HepG2 (cell line): ENCODE data around the gene ADGRD1.

Experiments used
- MAFF ChIP-seq: IDR thresholded peaks from 2 replicates; pipeline ENCODE4 v1.6.1; 2011; ENCODE audit warnings: low read depth, low read length, improper control_type of control experiment
- NONO ChIP-seq, 2 experiments: fragments of 450-650 bp in 1 of 2; sonication (generic) in 1 of 2; formaldehyde crosslinking in 1 of 2; IDR thresholded peaks in 1 of 2; conservative IDR thresholded peaks in 1 of 2; 2 replicates each; pipeline versions ENCODE4 v1.6.1 to v1.8.0; 2017 to 2022; ENCODE audit warnings: mild to moderate bottlenecking in 1 of 2, missing genetic modification reagents in 1 of 2, moderate library complexity in 1 of 2
- ZNF614 ChIP-seq: IDR thresholded peaks from 2 replicates; pipeline ENCODE4 v1.6.1; 2018; ENCODE audit warnings: missing biosample characterization, missing genetic modification reagents, inconsistent platforms, borderline replicate concordance
- TF ChIP-seq, protein P1 (sequence below): sonication (generic); formaldehyde crosslinking; IDR thresholded peaks from 2 replicates; pipeline ENCODE4 v1.4.0; 2020; ENCODE audit warnings: missing genetic modification reagents

DNA sequence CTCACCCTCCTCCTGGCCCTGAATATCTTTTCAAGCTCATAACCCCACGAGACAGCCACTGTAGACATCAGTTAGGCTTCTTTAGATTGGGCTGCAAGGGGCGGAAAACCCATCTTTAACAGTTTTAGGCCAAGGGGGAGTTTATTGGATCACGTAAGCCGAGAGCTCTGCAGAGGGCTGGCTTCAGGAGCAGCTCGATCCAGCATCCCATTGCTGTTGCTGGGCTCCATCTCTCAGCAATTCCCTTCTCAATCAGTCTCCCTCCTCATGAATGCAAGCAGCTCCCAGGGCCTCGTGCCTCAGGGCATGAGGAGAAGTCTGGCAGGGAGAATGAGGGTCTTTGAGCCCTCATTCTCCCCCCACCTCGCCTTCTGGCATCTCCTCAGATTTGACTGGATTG lies 59.4 kb downstream of the ADGRD1 start:
- TF ChIP-seq ZNF614 (no peak), MAFF (no peak), NONO (IDR thresholded peaks at IDR 0.05) (no peak), NONO (CRISPR knock-in tag; conservative IDR thresholded peaks at IDR 0.05) (no peak)
- TF ChIP-seq, protein P1, sequence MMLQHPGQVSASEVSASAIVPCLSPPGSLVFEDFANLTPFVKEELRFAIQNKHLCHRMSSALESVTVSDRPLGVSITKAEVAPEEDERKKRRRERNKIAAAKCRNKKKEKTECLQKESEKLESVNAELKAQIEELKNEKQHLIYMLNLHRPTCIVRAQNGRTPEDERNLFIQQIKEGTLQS, result no peak
